SU-DHL-6 (cell line): ENCODE data around the gene WFIKKN1.

Source experiments
- H2AFZ ChIP-seq: fragments of 200-600 bp; sonication (generic); 2 replicates; pipeline ENCODE4 v1.6.1; 2014; ENCODE audit warnings: low read depth, mild to moderate bottlenecking, moderate library complexity, mixed read lengths, antibody characterized with exemption, low read length; ENCODE audit not compliant: severe bottlenecking
- H3F3A ChIP-seq: fragments of 200-600 bp; shearing (Covaris generic); 2 replicates; pipeline ENCODE4 v1.6.0; 2016; ENCODE audit warnings: antibody characterized with exemption, mild to moderate bottlenecking; ENCODE audit not compliant: insufficient read depth
- H3K27ac ChIP-seq: fragments of 200-600 bp; sonication (generic); 2 replicates; pipeline ENCODE4 v1.5.1; 2016; ENCODE audit warnings: low read depth, mild to moderate bottlenecking, low read length, moderate library complexity, mixed read lengths
- H3K27me3 ChIP-seq: fragments of 200-600 bp; sonication (generic), shearing (Covaris generic); 2 replicates; pipeline ENCODE4 v1.6.0; 2014; ENCODE audit warnings: mild to moderate bottlenecking, low read length
- H3K36me3 ChIP-seq: fragments of 200-600 bp; sonication (generic); 2 replicates; pipeline ENCODE4 v1.6.1; 2014; ENCODE audit warnings: mild to moderate bottlenecking, low read length, mixed read lengths
- H3K4me2 ChIP-seq: fragments of 300-600, 200-600 bp; shearing (Covaris generic), sonication (generic); 2 replicates; pipeline ENCODE4 v1.6.0; 2014; ENCODE audit warnings: low read length, low read depth, mild to moderate bottlenecking; ENCODE audit not compliant: poor library complexity, severe bottlenecking
- H3K4me3 ChIP-seq: fragments of 200-600 bp; sonication (generic); 2 replicates; pipeline ENCODE4 v1.5.1; 2014; ENCODE audit warnings: antibody characterized with exemption, low read length, mild to moderate bottlenecking, mixed read lengths; ENCODE audit not compliant: insufficient read depth, poor library complexity, severe bottlenecking
- H3K79me2 ChIP-seq: fragments of 200-600 bp; sonication (generic); 2 replicates; pipeline ENCODE4 v1.6.1; 2014; ENCODE audit warnings: mild to moderate bottlenecking, low read length, moderate library complexity; ENCODE audit not compliant: insufficient read depth
- H3K9ac ChIP-seq: fragments of 200-600 bp; sonication (generic); 2 replicates; pipeline ENCODE4 v1.7.0; 2014; ENCODE audit warnings: mild to moderate bottlenecking, low read length
- H3K9me2 ChIP-seq: fragments of 200-600 bp; sonication (generic); replicated peaks from 2 replicates; pipeline ENCODE4 v1.6.1; 2014; ENCODE audit warnings: low read length; ENCODE audit not compliant: insufficient read depth
- H3K9me3 ChIP-seq: fragments of 200-600 bp; sonication (generic); 2 replicates; pipeline ENCODE4 v1.6.1; 2014; ENCODE audit warnings: low read length, mixed read lengths; ENCODE audit not compliant: insufficient read depth
- H4K20me1 ChIP-seq: fragments of 200-600 bp; sonication (generic); 2 replicates; pipeline ENCODE4 v1.6.1; 2014; ENCODE audit warnings: low read depth, mild to moderate bottlenecking, antibody characterized with exemption, low read length, moderate library complexity, mixed read lengths
- EZH2phosphoT487 ChIP-seq: fragments of 200-600 bp; sonication (generic), shearing (Covaris generic); conservative IDR thresholded peaks from 2 replicates; pipeline ENCODE4 v1.6.1; 2018; ENCODE audit warnings: mild to moderate bottlenecking, antibody characterized with exemption, low read length, moderate library complexity, mixed read lengths
- TF ChIP-seq, protein P1 (sequence below): fragments of 200-600 bp; sonication (generic); IDR thresholded peaks from one replicate; pipeline ENCODE4 v1.5.1; 2017; ENCODE audit warnings: antibody characterized with exemption, mild to moderate bottlenecking, low read length, moderate library complexity; ENCODE audit not compliant: insufficient read depth, poor library complexity, severe bottlenecking

WFIKKN1 gene

DNA sequence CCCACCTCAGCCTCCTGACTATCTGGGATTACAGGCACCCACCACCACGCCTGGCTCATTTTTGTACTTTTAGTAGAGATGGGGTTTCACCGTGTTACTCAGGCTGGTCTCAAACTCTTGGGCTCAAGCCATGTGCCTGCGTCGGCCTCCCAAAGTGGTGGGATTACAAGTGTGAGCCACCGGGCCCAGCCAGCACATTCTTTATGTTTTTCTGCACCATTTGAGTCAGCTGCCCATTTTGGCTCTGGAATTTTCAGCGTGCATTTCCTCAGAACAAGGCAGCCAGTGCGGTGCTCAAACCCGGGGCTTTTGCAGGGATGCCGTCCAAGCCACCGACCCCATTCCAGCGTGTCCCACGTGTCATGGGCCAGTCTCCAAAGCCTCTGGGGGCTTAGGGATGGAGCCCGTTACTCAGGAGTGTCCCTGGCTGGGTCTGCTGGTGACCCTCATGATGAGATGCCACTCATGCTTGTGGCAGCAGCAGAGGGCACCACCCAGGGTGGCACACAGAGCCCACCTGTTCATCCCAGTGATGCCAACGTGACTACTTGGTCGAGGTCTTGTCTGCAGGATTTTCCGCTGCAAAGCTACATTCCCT is 44.6 kb upstream of the WFIKKN1 start:
- TF ChIP-seq, protein P1, sequence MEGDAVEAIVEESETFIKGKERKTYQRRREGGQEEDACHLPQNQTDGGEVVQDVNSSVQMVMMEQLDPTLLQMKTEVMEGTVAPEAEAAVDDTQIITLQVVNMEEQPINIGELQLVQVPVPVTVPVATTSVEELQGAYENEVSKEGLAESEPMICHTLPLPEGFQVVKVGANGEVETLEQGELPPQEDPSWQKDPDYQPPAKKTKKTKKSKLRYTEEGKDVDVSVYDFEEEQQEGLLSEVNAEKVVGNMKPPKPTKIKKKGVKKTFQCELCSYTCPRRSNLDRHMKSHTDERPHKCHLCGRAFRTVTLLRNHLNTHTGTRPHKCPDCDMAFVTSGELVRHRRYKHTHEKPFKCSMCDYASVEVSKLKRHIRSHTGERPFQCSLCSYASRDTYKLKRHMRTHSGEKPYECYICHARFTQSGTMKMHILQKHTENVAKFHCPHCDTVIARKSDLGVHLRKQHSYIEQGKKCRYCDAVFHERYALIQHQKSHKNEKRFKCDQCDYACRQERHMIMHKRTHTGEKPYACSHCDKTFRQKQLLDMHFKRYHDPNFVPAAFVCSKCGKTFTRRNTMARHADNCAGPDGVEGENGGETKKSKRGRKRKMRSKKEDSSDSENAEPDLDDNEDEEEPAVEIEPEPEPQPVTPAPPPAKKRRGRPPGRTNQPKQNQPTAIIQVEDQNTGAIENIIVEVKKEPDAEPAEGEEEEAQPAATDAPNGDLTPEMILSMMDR = no peak
- no peak for TF ChIP-seq EZH2phosphoT487
- Histone ChIP-seq H3K9me2 (no peaks in the 10 kb centered on the region), H3K4me3 (no peak overlapping the region), H3K79me2 (0 out of 2 replicates have a peak, but pooled peaks cover 7% of the 10 kb centered on the region), H3F3A (no peaks in the 10 kb centered on the region; the same call in 1 of the 2 replicates), H3K27me3 (no peaks in the 10 kb centered on the region), H3K9me3 (no peaks in the 10 kb centered on the region), H3K36me3 (no peaks in the 10 kb centered on the region), H3K27ac (no peak overlapping the region), H4K20me1 (no peaks in the 10 kb centered on the region), H2AFZ (no peak overlapping the region), H3K9ac (no peak overlapping the region), H3K4me2 (no peak overlapping the region)

DNA sequence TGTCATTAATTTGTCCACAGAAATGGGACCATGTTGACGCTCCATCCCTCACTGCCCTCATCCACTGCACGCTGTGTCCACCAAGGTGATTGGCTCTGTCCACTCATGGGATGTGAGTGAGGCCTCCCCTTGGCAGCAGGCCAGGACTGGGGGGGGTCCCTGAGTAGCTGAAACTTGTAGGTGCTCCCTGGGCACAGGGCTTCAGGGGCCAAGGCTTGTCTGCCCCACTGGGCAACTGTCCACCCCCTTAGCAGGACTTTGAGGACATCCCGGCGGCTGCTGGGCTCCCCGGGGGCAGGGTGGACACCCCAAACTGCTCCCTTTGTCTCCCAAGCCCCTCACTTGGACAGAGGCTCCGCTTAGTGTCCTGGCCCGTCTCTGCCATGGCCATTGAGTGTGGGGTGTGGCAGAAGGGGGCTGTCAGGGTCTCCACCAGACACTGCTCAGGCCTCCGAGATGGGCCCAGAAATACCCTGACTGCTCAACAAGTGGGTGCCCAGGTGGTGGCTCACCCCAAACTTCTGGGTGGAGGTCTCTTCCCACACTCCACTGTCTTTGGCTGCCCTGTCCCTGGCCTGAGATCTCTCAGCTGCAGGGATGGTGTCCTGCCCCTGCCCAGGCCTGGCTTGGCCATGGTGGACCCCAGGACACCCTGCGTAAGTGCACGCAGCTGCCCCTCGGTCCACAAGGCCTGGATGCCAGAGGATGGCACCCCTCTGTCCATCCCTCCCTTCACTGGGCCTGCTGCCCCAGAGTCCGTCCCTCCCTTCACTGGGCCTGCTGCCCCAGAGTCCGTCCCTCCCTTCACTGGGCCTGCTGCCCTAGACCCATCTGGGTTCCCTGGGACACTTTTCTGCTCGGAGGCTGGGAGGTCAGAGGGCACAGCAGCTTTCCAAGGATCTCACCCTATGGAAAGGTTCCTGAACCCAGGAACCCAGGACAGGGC is 43.9 kb upstream of the WFIKKN1 start:
- no peaks in the 10 kb centered on the region for H3K27me3 ChIP-seq
- H3K4me3 ChIP-seq = no peak overlapping the region
- H3K79me2 ChIP-seq = 0 out of 2 replicates have a peak, but pooled peaks cover 7% of the 10 kb centered on the region
- no peaks in the 10 kb centered on the region for H4K20me1 ChIP-seq
- no peaks in the 10 kb centered on the region for H3K9me3 ChIP-seq
- no peaks in the 10 kb centered on the region; the same call in 1 of the 2 replicates for H3F3A ChIP-seq
- peak overlapping the region; percentile 69 for H3K4me2 ChIP-seq
- no peaks in the 10 kb centered on the region for H3K9me2 ChIP-seq
- peak overlapping the region; percentile 90; the same call in 1 of the 2 replicates for H3K9ac ChIP-seq
- no peak overlapping the region for H2AFZ ChIP-seq
- no peak overlapping the region for H3K27ac ChIP-seq
- no peak for TF ChIP-seq EZH2phosphoT487
- TF ChIP-seq, protein P1 = no peak
- no peaks in the 10 kb centered on the region for H3K36me3 ChIP-seq

DNA sequence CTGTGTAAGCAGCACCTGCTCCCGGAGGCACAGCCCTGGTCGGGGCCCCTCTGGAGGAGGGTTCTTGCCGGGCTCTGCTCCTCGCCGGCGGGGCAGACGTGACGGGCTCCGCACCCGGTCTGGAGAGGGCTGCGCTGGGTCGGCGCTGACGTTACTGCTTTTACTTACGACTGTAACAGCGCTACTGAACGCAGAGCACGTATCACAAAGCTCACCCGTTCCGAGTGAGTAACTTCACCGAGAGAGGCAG is 42.2 kb upstream of the WFIKKN1 start:
- no peaks in the 10 kb centered on the region; the same call in 1 of the 2 replicates for H3F3A ChIP-seq
- H3K9me2 ChIP-seq = no peaks in the 10 kb centered on the region
- H3K9ac ChIP-seq = peak overlapping the region; percentile 90
- no peaks in the 10 kb centered on the region for H3K27me3 ChIP-seq
- H4K20me1 ChIP-seq = no peaks in the 10 kb centered on the region
- H3K79me2 ChIP-seq = 0 out of 2 replicates have a peak, but pooled peaks cover 8% of the 10 kb centered on the region
- H3K4me3 ChIP-seq = peak overlapping the region; percentile 65
- H3K9me3 ChIP-seq = no peaks in the 10 kb centered on the region
- H2AFZ ChIP-seq = no peak overlapping the region
- no peaks in the 10 kb centered on the region for H3K36me3 ChIP-seq
- H3K27ac ChIP-seq = peak overlapping the region; percentile 95
- H3K4me2 ChIP-seq = peak overlapping the region; percentile 69
- TF ChIP-seq, protein P1 = no peak
- no peak for TF ChIP-seq EZH2phosphoT487
